MCF 10A (cell line): ENCODE results near the gene C1QTNF8. TPM values are rescaled to one million over a fixed set of nuclear protein-coding genes. Genes with fewer than 3 reads are reported as not detected.

Experiments
- BruUV-seq: library from RNA; stranded (reverse); fragments of 400-500 nt; replicated peaks from 2 replicates; lab custom pipeline; 2021; lab: Mats Ljungman, UMichigan
- CTCF ChIA-PET: fragments of 300-600 bp; sonication (Branson Sonifier 250); formaldehyde crosslinking; extraction: SDS; loops from one replicate; lab custom pipeline; 2021; ENCODE audit warnings: antibody characterized with exemption, inconsistent platforms; lab: Yijun Ruan, JAX
- POLR2A ChIA-PET: fragments of 300-600, 350-650 bp; sonication (Branson Sonifier 250); formaldehyde crosslinking; extraction: SDS; loops from one replicate; lab custom pipeline; 2020; ENCODE audit warnings: antibody characterized with exemption, inconsistent platforms; lab: Yijun Ruan, JAX
- DNase-seq: peaks from one replicate; pipeline ENCODE4 v3.0.0-alpha.2; 2018; ENCODE audit not compliant: unreplicated experiment
- H3K27ac Mint-ChIP-seq: one replicate; pipeline ENCODE4 v1.8.0; 2022; ENCODE audit warnings: mild to moderate bottlenecking, low read depth, mixed read lengths; ENCODE audit not compliant: unreplicated experiment
- H3K27me3 Mint-ChIP-seq: one replicate; pipeline ENCODE4 v1.8.0; 2022; ENCODE audit warnings: mixed read lengths; ENCODE audit not compliant: insufficient read depth, unreplicated experiment
- H3K36me3 Mint-ChIP-seq: one replicate; pipeline ENCODE4 v1.8.0; 2022; ENCODE audit warnings: mild to moderate bottlenecking, moderate library complexity, mixed read lengths; ENCODE audit not compliant: insufficient read depth, unreplicated experiment
- H3K4me1 Mint-ChIP-seq: one replicate; pipeline ENCODE4 v1.8.0; 2022; ENCODE audit warnings: mixed read lengths; ENCODE audit not compliant: insufficient read depth, unreplicated experiment
- H3K4me3 Mint-ChIP-seq: one replicate; pipeline ENCODE4 v1.8.0; 2022; ENCODE audit warnings: mild to moderate bottlenecking, moderate library complexity, mixed read lengths; ENCODE audit not compliant: unreplicated experiment
- H3K9me3 Mint-ChIP-seq: one replicate; pipeline ENCODE4 v1.8.0; 2022; ENCODE audit warnings: mixed read lengths; ENCODE audit not compliant: unreplicated experiment
- intact Hi-C: fragments of 100-400 bp; cut with micrococcal nuclease; formaldehyde crosslinking; loops from 2 replicates; pipeline ENCODE4 v1.14.1; 2022
- total RNA-seq: library from RNA; stranded (reverse); gene quantifications from 2 replicates; pipeline ENCODE4 v1.2.3, GENCODE V29; 2022
- TF ChIP-seq, protein P1 (sequence below): fragments of 200-600 bp; IDR thresholded peaks from one replicate; pipeline ENCODE4 v1.8.0; 2022; ENCODE audit warnings: antibody characterized with exemption, mild to moderate bottlenecking; ENCODE audit not compliant: unreplicated experiment

The C1QTNF8 gene
- total RNA-seq, 1 experiment from 2014 or later = not detected

DNA sequence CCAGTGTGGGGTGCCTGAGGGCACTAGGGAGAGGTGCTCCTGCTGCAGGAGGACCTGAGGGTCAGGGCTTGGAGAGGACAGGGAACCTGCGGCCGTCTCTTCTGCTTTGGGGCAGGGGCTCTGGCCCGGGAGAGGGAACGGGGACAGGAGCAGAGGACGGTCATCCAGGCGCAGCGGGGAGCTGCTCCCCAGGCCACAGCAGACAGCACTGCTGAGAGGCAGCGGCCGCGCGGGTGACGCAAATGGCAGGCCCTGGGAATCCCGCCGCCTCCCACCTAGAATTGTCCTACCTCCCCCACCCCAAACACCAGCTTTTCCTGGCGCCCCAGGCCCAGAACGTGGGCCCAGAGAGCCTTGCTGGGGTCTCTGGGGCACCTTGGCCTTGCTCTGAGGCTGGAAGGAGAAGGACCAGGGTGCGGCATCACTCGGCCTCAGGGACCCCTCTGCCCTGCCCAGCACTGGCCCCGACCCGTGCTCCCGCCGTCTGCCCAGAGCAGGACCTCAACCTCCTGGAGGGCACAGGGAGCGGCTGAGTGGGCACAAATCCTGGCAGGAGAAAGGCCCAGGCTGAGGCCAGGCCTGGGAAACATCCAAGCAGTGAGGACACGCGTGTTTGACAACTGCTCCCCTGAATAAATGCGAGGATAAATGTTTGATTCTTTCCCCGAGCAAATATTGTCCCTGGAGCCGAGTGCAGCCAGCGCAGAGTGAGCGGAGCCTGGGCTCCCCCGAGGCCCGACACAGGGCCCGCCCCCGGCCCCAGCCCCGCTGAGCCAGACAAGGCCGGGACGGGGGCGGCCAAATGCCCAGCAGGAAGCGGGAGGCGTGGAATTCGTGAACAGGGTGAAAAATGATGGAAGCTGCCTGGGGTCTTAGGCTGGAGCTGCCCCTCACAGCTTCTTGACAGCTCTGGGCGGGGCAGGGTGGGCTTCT lies 15.0 kb downstream of the C1QTNF8 start:
- ChIA-PET POLR2A (interaction anchor here (0.5 to 1.2 kb wide), 3 partner anchors 369 to 1028 kb away, joined by 3 to 5 read pairs (median 3); no protein-coding TSS in a partner anchor), CTCF (interaction anchor here (1.4 kb wide), 1 partner anchor 24 kb away, joined by 5 read pairs; no protein-coding TSS in a partner anchor)
- peaks cover 19% of the 10 kb centered on the region for H3K4me1 Mint-ChIP-seq
- peaks cover 14% of the 10 kb centered on the region for H3K27me3 Mint-ChIP-seq
- no peaks in the 10 kb centered on the region for H3K36me3 Mint-ChIP-seq
- DNase-seq = no peak
- intact Hi-C loops = no loop called here
- no TSS peak for BruUV-seq
- H3K9me3 Mint-ChIP-seq = peaks cover 11% of the 10 kb centered on the region
- no peak overlapping the region for H3K4me3 Mint-ChIP-seq
- TF ChIP-seq, protein P1, sequence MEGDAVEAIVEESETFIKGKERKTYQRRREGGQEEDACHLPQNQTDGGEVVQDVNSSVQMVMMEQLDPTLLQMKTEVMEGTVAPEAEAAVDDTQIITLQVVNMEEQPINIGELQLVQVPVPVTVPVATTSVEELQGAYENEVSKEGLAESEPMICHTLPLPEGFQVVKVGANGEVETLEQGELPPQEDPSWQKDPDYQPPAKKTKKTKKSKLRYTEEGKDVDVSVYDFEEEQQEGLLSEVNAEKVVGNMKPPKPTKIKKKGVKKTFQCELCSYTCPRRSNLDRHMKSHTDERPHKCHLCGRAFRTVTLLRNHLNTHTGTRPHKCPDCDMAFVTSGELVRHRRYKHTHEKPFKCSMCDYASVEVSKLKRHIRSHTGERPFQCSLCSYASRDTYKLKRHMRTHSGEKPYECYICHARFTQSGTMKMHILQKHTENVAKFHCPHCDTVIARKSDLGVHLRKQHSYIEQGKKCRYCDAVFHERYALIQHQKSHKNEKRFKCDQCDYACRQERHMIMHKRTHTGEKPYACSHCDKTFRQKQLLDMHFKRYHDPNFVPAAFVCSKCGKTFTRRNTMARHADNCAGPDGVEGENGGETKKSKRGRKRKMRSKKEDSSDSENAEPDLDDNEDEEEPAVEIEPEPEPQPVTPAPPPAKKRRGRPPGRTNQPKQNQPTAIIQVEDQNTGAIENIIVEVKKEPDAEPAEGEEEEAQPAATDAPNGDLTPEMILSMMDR = no peak
- H3K27ac Mint-ChIP-seq = no peak overlapping the region

DNA sequence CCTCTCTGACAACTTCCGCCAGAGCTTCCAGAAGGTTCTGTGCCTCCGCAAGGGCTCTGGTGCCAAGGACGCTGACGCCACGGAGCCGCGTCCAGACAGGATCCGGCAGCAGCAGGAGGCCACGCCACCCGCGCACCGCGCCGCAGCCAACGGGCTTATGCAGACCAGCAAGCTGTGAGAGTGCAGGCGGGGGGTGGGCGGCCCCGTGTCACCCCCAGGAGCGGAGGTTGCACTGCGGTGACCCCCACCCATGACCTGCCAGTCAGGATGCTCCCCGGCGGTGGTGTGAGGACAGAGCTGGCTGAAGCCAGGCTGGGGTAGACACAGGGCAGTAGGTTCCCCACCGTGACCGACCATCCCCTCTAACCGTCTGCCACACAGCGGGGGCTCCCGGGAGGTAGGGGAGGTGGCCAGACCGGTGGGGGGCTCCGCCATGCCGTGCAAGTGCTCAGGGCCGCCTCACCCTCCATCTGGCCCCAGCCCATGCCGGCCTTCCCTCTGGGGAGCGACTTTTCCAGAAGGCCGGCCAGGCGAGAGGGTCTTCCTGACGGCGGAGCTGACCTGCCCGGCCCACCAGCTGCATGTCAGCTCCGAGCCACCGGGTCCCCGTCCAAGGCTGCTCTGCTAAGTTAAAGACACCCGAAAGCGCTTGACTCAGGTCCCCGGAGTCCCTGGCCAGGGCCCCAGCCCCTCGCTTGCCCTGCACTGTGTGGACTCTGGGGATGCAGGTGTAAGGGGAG lies 16.1 kb downstream of the C1QTNF8 start:
- DNase-seq = no peak
- H3K4me3 Mint-ChIP-seq = no peak overlapping the region
- BruUV-seq = no TSS peak
- peaks cover 1% of the 10 kb centered on the region for H3K9me3 Mint-ChIP-seq
- TF ChIP-seq, protein P1 = no peak
- CTCF ChIA-PET = interaction anchor here (1.0 kb wide), 1 partner anchor 270 kb away, joined by 4 read pairs; no protein-coding TSS in a partner anchor
- H3K36me3 Mint-ChIP-seq = no peaks in the 10 kb centered on the region
- H3K27me3 Mint-ChIP-seq = peaks cover 18% of the 10 kb centered on the region
- peaks cover 19% of the 10 kb centered on the region for H3K4me1 Mint-ChIP-seq
- POLR2A ChIA-PET = interaction anchor here (0.6 to 0.7 kb wide), 2 partner anchors 368 to 516 kb away, joined by 3 to 5 read pairs; no protein-coding TSS in a partner anchor
- intact Hi-C loops = no loop called here
- H3K27ac Mint-ChIP-seq = no peak overlapping the region

DNA sequence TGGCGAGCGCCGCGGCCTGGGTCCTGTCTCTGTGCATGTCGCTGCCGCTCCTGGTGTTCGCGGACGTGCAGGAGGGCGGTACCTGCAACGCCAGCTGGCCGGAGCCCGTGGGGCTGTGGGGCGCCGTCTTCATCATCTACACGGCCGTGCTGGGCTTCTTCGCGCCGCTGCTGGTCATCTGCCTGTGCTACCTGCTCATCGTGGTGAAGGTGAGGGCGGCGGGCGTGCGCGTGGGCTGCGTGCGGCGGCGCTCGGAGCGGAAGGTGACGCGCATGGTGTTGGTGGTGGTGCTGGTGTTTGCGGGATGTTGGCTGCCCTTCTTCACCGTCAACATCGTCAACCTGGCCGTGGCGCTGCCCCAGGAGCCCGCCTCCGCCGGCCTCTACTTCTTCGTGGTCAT lies 16.7 kb downstream of the C1QTNF8 start:
- no peak overlapping the region for H3K27ac Mint-ChIP-seq
- no peaks in the 10 kb centered on the region for H3K9me3 Mint-ChIP-seq
- DNase-seq = no peak
- intact Hi-C loops = no loop called here
- POLR2A ChIA-PET = interaction anchor here (0.6 to 1.2 kb wide), 2 partner anchors 229 to 517 kb away, joined by 3 read pairs; no protein-coding TSS in a partner anchor
- no peaks in the 10 kb centered on the region for H3K36me3 Mint-ChIP-seq
- peaks cover 19% of the 10 kb centered on the region for H3K4me1 Mint-ChIP-seq
- peaks cover 18% of the 10 kb centered on the region for H3K27me3 Mint-ChIP-seq
- CTCF ChIA-PET = interaction anchor here (1.0 kb wide), 1 partner anchor 270 kb away, joined by 4 read pairs; no protein-coding TSS in a partner anchor
- H3K4me3 Mint-ChIP-seq = no peak overlapping the region
- no TSS peak for BruUV-seq
- TF ChIP-seq, protein P1 = no peak
